Measurements from ENCODE around the gene SAMD1.

DNA sequence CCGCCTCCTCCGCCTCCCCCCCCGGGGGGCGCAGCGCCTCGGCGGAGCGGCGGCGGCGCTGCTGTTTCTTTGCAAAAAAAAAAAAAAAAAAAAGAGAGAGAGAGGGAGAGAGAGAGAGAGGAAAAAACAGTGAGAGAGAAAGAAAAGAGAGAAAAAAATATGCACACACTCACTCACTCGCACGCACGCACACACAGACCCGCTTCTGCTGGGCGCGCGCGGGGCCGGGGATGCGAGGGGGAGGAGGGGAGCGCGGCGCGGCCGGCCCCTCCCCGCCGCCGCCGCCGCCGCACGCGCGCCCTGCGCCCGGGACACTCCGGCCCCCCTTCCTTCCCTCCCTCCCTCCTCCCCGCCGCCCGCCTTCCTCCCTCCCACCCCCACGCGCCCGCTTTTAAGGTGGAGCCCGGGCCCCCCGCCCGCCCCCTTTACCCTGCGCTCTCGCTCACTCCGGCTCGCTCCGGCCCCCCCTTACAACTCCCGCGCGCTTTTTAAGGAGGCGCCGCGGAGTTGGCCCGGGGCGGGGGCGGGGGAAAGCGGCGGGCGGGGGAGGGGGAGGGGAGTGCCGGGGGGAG lies at the start of gene SAMD1:
- TF ChIP-seq, protein P1, sequence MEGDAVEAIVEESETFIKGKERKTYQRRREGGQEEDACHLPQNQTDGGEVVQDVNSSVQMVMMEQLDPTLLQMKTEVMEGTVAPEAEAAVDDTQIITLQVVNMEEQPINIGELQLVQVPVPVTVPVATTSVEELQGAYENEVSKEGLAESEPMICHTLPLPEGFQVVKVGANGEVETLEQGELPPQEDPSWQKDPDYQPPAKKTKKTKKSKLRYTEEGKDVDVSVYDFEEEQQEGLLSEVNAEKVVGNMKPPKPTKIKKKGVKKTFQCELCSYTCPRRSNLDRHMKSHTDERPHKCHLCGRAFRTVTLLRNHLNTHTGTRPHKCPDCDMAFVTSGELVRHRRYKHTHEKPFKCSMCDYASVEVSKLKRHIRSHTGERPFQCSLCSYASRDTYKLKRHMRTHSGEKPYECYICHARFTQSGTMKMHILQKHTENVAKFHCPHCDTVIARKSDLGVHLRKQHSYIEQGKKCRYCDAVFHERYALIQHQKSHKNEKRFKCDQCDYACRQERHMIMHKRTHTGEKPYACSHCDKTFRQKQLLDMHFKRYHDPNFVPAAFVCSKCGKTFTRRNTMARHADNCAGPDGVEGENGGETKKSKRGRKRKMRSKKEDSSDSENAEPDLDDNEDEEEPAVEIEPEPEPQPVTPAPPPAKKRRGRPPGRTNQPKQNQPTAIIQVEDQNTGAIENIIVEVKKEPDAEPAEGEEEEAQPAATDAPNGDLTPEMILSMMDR (IDR thresholded peaks at IDR 0.05; ENCODE audit: low read length): no peak
- TF ChIP-seq EZH2phosphoT487 (IDR thresholded peaks at IDR 0.05; ENCODE audit: low read length): no peak

Measured in MM.1S (cell line).